Lower lobe of right lung (tissue), 2 donors: ENCODE data around the gene CX3CL1. TPM values are rescaled to one million over a fixed set of nuclear protein-coding genes. Genes with fewer than 3 reads are reported as not detected.

Experiments
- ATAC-seq, 2 donors: fragments of 200-7000 bp; cut with Tn5 transposase; one replicate each; pipeline ENCODE4 v1.9.1; 2020 to 2022; ENCODE audit warnings: mild to moderate bottlenecking in 2 of 2, moderate library complexity in 2 of 2
- DNase-seq: peaks from one replicate; pipeline ENCODE4 v3.0.0-alpha.2; 2020
- H3K27ac ChIP-seq: fragments of 200-600 bp; one replicate; pipeline ENCODE4 v1.8.0; 2022
- H3K27me3 ChIP-seq: fragments of 200-600 bp; one replicate; pipeline ENCODE4 v1.8.0; 2022; ENCODE audit warnings: low read depth
- H3K36me3 ChIP-seq: fragments of 200-600 bp; one replicate; pipeline ENCODE4 v1.8.0; 2022; ENCODE audit warnings: mild to moderate bottlenecking
- H3K4me1 ChIP-seq: fragments of 200-600 bp; one replicate; pipeline ENCODE4 v1.8.0; 2022
- H3K4me3 ChIP-seq: fragments of 200-600 bp; one replicate; pipeline ENCODE4 v1.8.0; 2022; ENCODE audit warnings: mild to moderate bottlenecking
- H3K9me3 ChIP-seq: fragments of 200-600 bp; one replicate; pipeline ENCODE4 v1.8.0; 2022
- intact Hi-C: fragments of 100-400 bp; cut with DNase I; formaldehyde crosslinking; loops from one replicate; pipeline ENCODE4 v1.11.0; 2022
- total RNA-seq: library from RNA; stranded (reverse); fragmentation: NEBNext Ultra II Directional; extraction: Animal tissue kit (Norgen Biotek cat#: 25700); gene quantifications from one replicate; pipeline ENCODE4 v1.2.1, GENCODE V29; 2021
- TF ChIP-seq, protein P1 (sequence below): fragments of 200-600 bp; IDR thresholded peaks from one replicate; pipeline ENCODE4 v1.8.0; 2022; ENCODE audit warnings: antibody characterized with exemption, mild to moderate bottlenecking
- donor health status: DM: no; HTN: yes; CAD: no; lungs with severe emphysema.

The CX3CL1 gene
- total RNA-seq, 1 donor from 2014 or later, result 33.6 TPM

- Histone ChIP-seq H3K4me3 (no peak overlapping the region), H3K36me3 (no peaks in the 10 kb centered on the region), H3K27ac (no peak overlapping the region), H3K9me3 (no peaks in the 10 kb centered on the region), H3K4me1 (peaks cover 31% of the 10 kb centered on the region), H3K27me3 (no peaks in the 10 kb centered on the region)
- intact Hi-C loops, result no loop called here
- ATAC-seq, result no peak
- no peak for DNase-seq
- TF ChIP-seq, protein P1, sequence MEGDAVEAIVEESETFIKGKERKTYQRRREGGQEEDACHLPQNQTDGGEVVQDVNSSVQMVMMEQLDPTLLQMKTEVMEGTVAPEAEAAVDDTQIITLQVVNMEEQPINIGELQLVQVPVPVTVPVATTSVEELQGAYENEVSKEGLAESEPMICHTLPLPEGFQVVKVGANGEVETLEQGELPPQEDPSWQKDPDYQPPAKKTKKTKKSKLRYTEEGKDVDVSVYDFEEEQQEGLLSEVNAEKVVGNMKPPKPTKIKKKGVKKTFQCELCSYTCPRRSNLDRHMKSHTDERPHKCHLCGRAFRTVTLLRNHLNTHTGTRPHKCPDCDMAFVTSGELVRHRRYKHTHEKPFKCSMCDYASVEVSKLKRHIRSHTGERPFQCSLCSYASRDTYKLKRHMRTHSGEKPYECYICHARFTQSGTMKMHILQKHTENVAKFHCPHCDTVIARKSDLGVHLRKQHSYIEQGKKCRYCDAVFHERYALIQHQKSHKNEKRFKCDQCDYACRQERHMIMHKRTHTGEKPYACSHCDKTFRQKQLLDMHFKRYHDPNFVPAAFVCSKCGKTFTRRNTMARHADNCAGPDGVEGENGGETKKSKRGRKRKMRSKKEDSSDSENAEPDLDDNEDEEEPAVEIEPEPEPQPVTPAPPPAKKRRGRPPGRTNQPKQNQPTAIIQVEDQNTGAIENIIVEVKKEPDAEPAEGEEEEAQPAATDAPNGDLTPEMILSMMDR, result no peak
Measured at GRCh38 chr16:57411362-57411976, 39.2 kb downstream of the CX3CL1 start.

DNA sequence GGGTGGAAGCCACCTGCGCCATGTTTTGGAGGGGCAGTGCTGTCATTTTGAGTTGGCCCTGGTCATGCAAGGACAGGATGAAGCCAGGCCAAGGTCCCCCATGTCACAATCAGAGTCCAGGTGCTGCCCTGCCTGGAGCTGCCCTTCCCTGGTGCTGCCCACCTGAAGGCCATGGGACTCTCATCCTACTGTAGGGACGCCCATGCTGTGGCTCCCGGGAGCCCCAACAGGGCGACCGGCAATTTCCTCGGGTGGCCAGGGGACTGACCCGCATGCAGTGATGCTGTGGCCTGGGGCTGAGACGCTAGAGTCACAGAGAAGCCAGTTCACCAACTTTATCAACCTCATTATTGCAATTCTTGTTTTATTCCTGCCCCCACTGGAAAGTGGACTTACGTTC, 40.3 kb downstream of the CX3CL1 start:
- no peak overlapping the region for H3K27ac ChIP-seq
- H3K36me3 ChIP-seq, result no peaks in the 10 kb centered on the region
- H3K4me3 ChIP-seq, result no peak overlapping the region
- peaks cover 41% of the 10 kb centered on the region for H3K4me1 ChIP-seq
- no peak for ATAC-seq
- TF ChIP-seq, protein P1, result no peak
- DNase-seq, result no peak
- H3K9me3 ChIP-seq, result no peaks in the 10 kb centered on the region
- intact Hi-C loops, result no loop called here
- H3K27me3 ChIP-seq, result no peaks in the 10 kb centered on the region

- intact Hi-C loops, result no loop called here
- no peak for DNase-seq
- H3K4me1 ChIP-seq, result peaks cover 47% of the 10 kb centered on the region
- TF ChIP-seq, protein P1, result no peak
- no peak for ATAC-seq
- H3K27me3 ChIP-seq, result no peaks in the 10 kb centered on the region
- H3K27ac ChIP-seq, result no peak overlapping the region
- H3K9me3 ChIP-seq, result no peaks in the 10 kb centered on the region
- no peaks in the 10 kb centered on the region for H3K36me3 ChIP-seq
- H3K4me3 ChIP-seq, result no peak overlapping the region
Measured at GRCh38 chr16:57413301-57413730, 41.0 kb downstream of the CX3CL1 start.

DNA sequence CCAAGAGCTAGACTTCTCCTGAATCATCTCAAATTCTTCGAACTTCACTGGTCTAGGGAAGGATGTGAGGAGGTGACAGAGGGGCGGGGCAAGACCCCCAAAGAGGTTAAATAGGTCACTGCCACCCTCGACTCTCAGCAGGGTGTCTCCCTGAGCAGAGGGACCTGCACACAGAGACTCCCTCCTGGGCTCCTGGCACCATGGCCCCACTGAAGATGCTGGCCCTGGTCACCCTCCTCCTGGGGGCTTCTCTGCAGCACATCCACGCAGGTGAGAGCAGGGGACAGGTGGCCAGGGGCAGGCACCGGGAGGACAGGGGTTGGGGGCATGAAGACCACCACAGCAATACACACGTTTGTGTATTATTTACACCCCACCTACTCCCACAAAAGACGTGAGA, 41.4 kb downstream of the CX3CL1 start:
- TF ChIP-seq, protein P1, result no peak
- Histone ChIP-seq H3K4me1 (peaks cover 47% of the 10 kb centered on the region), H3K36me3 (no peaks in the 10 kb centered on the region), H3K9me3 (no peaks in the 10 kb centered on the region), H3K27me3 (no peaks in the 10 kb centered on the region), H3K4me3 (no peak overlapping the region), H3K27ac (no peak overlapping the region)
- ATAC-seq (no peak), DNase-seq (no peak)
- intact Hi-C loops, result no loop called here

GRCh38 chr16:57416084-57416483, 43.8 kb downstream of the CX3CL1 start:
- H3K27ac ChIP-seq, result no peak overlapping the region

More at GRCh38 chr16:57416084-57416483, 43.8 kb downstream of the CX3CL1 start:
- H3K9me3 ChIP-seq, result no peaks in the 10 kb centered on the region
- TF ChIP-seq, protein P1, result no peak
- H3K4me1 ChIP-seq, result peaks cover 32% of the 10 kb centered on the region
- ATAC-seq, result peak in 1 of 2 donors; percentile 2
- no peaks in the 10 kb centered on the region for H3K36me3 ChIP-seq
- H3K27me3 ChIP-seq, result no peaks in the 10 kb centered on the region
- intact Hi-C loops, result loop anchor here (5.0 kb wide), 1 partner anchor 114 kb away; no protein-coding TSS in a partner anchor
- DNase-seq, result no peak
- no peak overlapping the region for H3K4me3 ChIP-seq
